Nephron (organoid): ENCODE results near the gene LMOD2.

ENCODE experiments used
- H3K27ac Mint-ChIP-seq, 3 experiments: 2 replicates each; pipeline ENCODE4 v1.8.0; 2020; ENCODE audit warnings: mixed read lengths in 3 of 3, mild to moderate bottlenecking in 2 of 3, moderate library complexity in 1 of 3
- H3K27me3 Mint-ChIP-seq: 2 replicates; pipeline ENCODE4 v1.8.0; 2021; ENCODE audit warnings: low read depth, mild to moderate bottlenecking, moderate library complexity, mixed read lengths
- H3K36me3 Mint-ChIP-seq: 2 replicates; pipeline ENCODE4 v1.8.0; 2020; ENCODE audit warnings: low read depth, mixed read lengths
- H3K4me1 Mint-ChIP-seq: 2 replicates; pipeline ENCODE4 v1.8.0; 2020; ENCODE audit warnings: mixed read lengths
- H3K4me3 Mint-ChIP-seq, 3 experiments: 2 replicates each; pipeline ENCODE4 v1.8.0; 2020; ENCODE audit warnings: mild to moderate bottlenecking in 3 of 3, mixed read lengths in 3 of 3, moderate library complexity in 2 of 3
- H3K9me3 Mint-ChIP-seq: 2 replicates; pipeline ENCODE4 v1.8.0; 2020; ENCODE audit warnings: mixed read lengths
- TF ChIP-seq, protein P1 (sequence below), 3 experiments: fragments of 200-600 bp; sonication (generic); IDR thresholded peaks; one replicate each; pipeline ENCODE4 v1.5.0; 2021; ENCODE audit warnings: antibody characterized with exemption in 3 of 3; ENCODE audit not compliant: unreplicated experiment in 3 of 3

LMOD2 gene

DNA sequence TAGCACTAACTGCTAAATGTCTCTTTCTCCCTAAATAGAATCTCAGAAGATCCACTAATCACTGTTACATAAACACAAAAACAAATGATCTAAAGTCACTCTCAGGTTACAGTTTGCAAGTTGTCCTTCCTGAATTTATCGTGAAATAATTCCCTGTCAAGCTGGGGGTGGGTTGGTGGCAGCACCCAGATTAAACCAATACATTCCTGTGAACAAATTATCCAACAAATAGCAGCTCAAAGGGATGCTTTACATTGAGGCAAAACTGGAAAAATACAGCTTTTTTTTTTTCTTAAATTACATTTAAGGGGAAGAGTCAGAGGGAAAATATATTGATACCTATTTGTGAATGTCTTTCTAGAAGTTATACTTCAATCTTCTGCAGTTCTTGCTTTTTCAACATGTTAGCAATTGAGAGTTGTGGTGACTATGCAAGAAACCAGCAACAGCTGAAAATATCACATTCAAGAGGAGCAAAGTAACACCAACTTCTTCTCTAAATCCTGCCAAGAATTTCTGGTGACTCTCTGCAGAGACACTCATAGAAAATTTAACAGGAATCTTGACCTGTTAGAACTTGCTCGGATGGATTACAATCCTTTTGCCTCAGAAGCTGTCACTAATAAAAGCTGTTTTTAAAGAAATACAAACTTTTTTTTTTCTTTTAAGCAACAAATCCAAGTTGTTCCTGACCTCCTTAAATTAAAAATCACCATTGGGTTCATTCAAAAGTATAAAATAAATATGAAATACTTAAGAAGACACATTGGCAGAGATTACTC, 18.9 kb downstream of the LMOD2 start:
- Mint-ChIP-seq H3K36me3 (peaks cover 7% of the 10 kb centered on the region), H3K27ac (peak overlapping the region in 2 of 3 experiments; percentile 52 to 81), H3K4me3 (peak overlapping the region in 1 of 3 experiments; percentile 5), H3K9me3 (no peaks in the 10 kb centered on the region), H3K27me3 (no peaks in the 10 kb centered on the region), H3K4me1 (peaks cover 49% of the 10 kb centered on the region)
- TF ChIP-seq, protein P1, sequence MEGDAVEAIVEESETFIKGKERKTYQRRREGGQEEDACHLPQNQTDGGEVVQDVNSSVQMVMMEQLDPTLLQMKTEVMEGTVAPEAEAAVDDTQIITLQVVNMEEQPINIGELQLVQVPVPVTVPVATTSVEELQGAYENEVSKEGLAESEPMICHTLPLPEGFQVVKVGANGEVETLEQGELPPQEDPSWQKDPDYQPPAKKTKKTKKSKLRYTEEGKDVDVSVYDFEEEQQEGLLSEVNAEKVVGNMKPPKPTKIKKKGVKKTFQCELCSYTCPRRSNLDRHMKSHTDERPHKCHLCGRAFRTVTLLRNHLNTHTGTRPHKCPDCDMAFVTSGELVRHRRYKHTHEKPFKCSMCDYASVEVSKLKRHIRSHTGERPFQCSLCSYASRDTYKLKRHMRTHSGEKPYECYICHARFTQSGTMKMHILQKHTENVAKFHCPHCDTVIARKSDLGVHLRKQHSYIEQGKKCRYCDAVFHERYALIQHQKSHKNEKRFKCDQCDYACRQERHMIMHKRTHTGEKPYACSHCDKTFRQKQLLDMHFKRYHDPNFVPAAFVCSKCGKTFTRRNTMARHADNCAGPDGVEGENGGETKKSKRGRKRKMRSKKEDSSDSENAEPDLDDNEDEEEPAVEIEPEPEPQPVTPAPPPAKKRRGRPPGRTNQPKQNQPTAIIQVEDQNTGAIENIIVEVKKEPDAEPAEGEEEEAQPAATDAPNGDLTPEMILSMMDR (IDR thresholded peaks at IDR 0.05; ENCODE audit: unreplicated experiment in 3 of 3), result no peak

DNA sequence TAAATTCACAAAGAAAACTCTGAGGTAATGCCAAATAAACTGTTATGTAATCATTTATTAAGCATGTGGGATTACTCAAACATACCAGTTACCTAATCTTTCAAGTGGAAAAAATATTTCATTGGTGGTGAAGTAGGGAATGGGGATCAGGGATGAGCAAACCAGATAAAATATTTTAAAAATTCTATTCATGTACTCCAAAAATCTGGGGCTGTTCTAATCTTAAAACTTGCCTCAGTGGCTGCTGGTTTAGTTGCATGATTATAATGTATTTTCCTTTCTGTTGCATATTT, 19.5 kb downstream of the LMOD2 start:
- H3K27ac Mint-ChIP-seq, result peak overlapping the region in 2 of 3 experiments; percentile 52 to 81
- H3K9me3 Mint-ChIP-seq, result no peaks in the 10 kb centered on the region
- no peaks in the 10 kb centered on the region for H3K27me3 Mint-ChIP-seq
- TF ChIP-seq, protein P1 (IDR thresholded peaks at IDR 0.05; ENCODE audit: unreplicated experiment in 3 of 3), result no peak
- peaks cover 49% of the 10 kb centered on the region for H3K4me1 Mint-ChIP-seq
- no peak overlapping the region for H3K4me3 Mint-ChIP-seq
- peaks cover 13% of the 10 kb centered on the region for H3K36me3 Mint-ChIP-seq

DNA sequence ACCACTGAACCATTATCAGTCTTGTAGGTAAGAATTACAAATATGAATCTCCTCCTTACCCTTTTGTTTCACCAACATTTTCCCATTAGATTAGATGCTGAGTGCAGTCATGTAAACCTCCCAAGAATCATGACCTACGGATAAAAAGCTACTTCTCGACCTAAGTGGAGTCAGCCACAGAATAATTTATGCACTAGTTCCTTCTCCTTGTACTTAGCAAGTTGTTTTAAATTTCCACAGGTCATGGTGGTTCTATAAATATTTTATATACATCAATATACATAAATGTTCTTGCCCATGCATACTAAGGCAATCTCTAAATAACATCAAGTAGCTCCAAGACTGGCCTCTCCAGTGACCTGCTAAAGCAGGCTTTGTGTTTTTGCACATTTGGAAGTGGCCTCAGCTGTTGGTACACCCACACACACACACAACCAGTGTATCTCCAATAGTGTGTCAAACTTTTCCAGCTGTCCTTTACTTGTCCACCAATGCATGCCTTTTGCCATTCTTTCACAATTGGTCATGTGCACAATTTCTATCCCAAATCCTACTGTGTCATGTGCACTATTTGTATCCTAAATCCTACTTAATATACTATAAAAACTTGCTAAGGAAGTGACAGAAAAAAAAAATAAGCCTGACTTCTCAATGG, 21.5 kb downstream of the LMOD2 start:
- Mint-ChIP-seq H3K27me3 (no peaks in the 10 kb centered on the region), H3K27ac (peak overlapping the region; percentile 49 to 81 (median 80)), H3K4me3 (peak overlapping the region in 1 of 3 experiments; percentile 29), H3K9me3 (no peaks in the 10 kb centered on the region), H3K4me1 (peaks cover 56% of the 10 kb centered on the region), H3K36me3 (peaks cover 21% of the 10 kb centered on the region)
- TF ChIP-seq, protein P1 (IDR thresholded peaks at IDR 0.05; ENCODE audit: unreplicated experiment in 3 of 3), result no peak

DNA sequence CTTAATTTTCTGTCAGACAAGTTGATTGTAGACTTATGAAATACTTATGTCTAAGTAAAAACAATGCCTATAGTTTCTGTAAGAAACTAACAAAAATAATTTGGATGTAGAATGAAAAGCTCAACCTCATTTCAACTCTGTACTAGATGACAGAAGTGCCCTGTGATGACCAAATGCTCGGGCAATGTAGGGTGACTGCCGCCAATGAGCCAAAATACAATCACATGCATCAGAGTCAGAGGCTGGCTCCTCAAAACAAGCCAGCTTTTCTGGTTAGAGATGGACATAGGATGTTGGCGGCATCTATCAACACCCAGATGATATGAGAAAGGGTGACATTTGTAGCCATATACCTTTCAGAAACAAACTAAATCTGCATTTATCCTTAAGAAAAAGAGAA, 23.9 kb downstream of the LMOD2 start:
- no peaks in the 10 kb centered on the region for H3K9me3 Mint-ChIP-seq
- H3K4me1 Mint-ChIP-seq, result peaks cover 39% of the 10 kb centered on the region
- H3K4me3 Mint-ChIP-seq, result no peak overlapping the region
- H3K27me3 Mint-ChIP-seq, result no peaks in the 10 kb centered on the region
- TF ChIP-seq, protein P1 (IDR thresholded peaks at IDR 0.05; ENCODE audit: unreplicated experiment in 3 of 3), result no peak
- peaks cover 31% of the 10 kb centered on the region for H3K36me3 Mint-ChIP-seq
- H3K27ac Mint-ChIP-seq, result no peak overlapping the region

DNA sequence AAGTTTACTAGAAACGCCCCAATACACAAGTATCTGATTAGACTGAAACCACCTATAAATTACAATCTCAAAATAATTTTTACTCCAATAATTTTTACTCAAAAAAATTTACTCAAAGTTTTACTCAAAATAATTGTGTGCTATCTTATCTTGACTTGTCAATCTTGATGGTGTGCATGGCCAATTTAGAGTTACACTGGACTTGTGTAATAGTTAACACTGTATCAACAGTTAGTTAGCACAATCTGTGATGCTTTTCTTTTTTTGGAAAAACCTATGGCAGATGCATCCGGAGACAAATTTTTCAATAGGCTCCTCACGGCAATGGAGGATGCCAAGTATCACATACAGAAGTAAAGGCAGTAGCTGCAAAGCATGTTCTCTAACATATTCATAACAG, 24.9 kb downstream of the LMOD2 start:
- no peak overlapping the region for H3K4me3 Mint-ChIP-seq
- no peaks in the 10 kb centered on the region for H3K9me3 Mint-ChIP-seq
- peaks cover 29% of the 10 kb centered on the region for H3K4me1 Mint-ChIP-seq
- H3K36me3 Mint-ChIP-seq, result peaks cover 39% of the 10 kb centered on the region
- H3K27ac Mint-ChIP-seq, result no peak overlapping the region
- no peaks in the 10 kb centered on the region for H3K27me3 Mint-ChIP-seq
- TF ChIP-seq, protein P1 (IDR thresholded peaks at IDR 0.05; ENCODE audit: unreplicated experiment in 3 of 3), result no peak
